Measurements from ENCODE around the gene MROH7.
"Not testable (repeated sequence)": the region's sequence is repeated elsewhere in the genome, so short reads cannot be mapped to it uniquely, and the experiment has no call there.

The MROH7 gene

DNA sequence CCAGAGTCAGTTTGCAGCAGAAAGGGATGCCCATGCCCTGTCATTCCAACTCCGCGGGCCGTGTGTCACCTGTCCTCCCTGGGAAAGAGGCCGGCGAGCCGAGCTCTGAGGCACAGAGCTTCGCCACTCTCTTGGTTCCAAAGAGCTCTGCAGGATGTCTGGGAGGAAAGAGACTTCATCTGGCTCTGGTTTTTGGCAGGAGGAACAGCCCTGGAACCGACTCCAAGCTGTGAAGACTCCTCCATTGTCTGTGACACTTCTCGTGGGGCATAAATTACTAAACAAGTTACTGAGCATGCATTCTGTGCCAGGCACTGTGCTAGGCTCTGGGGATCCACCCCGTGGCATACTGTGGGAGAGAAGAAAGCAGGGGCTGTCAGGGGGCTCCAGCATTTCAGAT lies 14.4 kb upstream of the MROH7 start:
- Histone ChIP-seq H3K9ac (ENCODE audit: low read depth in 1 of 2, low read length in 2 of 2) (no peak overlapping the region), H3K4me1 (ENCODE audit: control insufficient read depth in 2 of 2, insufficient read depth in 2 of 2, low read length in 2 of 2) (peaks cover 2 to 10% of the 10 kb centered on the region in 2 donors), H3K27me3 (ENCODE audit: control insufficient read depth in 2 of 2, insufficient read depth in 2 of 2, low read length in 2 of 2) (no peaks in the 10 kb centered on the region), H3K27ac (ENCODE audit: low read depth in 2 of 2, low read length in 2 of 2) (no peak overlapping the region), H3K4me3 (ENCODE audit: low read length in 2 of 2) (no peak overlapping the region), H3K9me3 (ENCODE audit: control insufficient read depth in 2 of 2, low read length in 2 of 2) (no peaks in the 10 kb centered on the region), H3K36me3 (ENCODE audit: control insufficient read depth in 2 of 2, insufficient read depth in 2 of 2, low read length in 2 of 2) (no peaks in the 10 kb centered on the region)

DNA sequence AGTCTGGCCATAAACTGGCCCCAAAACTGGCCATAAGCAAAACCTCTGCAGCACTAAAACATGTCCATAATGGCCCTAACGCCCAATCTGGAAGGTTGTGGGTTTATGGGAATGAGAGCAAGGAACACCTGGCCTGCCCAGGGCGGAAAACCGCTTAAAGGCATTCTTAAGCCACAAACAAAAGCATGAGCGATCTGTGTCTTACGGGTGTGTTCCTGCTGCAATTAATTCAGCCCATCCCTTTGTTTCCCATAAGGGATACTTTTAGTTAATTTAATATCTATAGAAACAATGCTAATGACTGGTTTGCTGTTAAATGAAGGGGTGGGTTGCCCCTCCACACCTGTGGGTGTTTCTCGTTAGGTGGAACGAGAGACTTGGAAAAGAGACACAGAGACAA lies 5.8 kb upstream of the MROH7 start:
- not testable (repeated sequence) for H3K27me3 ChIP-seq (ENCODE audit: control insufficient read depth in 2 of 2, insufficient read depth in 2 of 2, low read length in 2 of 2); H3K9me3 ChIP-seq (ENCODE audit: control insufficient read depth in 2 of 2, low read length in 2 of 2); H3K36me3 ChIP-seq (ENCODE audit: control insufficient read depth in 2 of 2, insufficient read depth in 2 of 2, low read length in 2 of 2); H3K27ac ChIP-seq (ENCODE audit: low read depth in 2 of 2, low read length in 2 of 2); H3K4me3 ChIP-seq (ENCODE audit: low read length in 2 of 2); H3K9ac ChIP-seq (ENCODE audit: low read depth in 1 of 2, low read length in 2 of 2)
- H3K4me1 ChIP-seq (ENCODE audit: control insufficient read depth in 2 of 2, insufficient read depth in 2 of 2, low read length in 2 of 2) = peaks cover 11 to 14% of the 10 kb centered on the region in 2 donors

DNA sequence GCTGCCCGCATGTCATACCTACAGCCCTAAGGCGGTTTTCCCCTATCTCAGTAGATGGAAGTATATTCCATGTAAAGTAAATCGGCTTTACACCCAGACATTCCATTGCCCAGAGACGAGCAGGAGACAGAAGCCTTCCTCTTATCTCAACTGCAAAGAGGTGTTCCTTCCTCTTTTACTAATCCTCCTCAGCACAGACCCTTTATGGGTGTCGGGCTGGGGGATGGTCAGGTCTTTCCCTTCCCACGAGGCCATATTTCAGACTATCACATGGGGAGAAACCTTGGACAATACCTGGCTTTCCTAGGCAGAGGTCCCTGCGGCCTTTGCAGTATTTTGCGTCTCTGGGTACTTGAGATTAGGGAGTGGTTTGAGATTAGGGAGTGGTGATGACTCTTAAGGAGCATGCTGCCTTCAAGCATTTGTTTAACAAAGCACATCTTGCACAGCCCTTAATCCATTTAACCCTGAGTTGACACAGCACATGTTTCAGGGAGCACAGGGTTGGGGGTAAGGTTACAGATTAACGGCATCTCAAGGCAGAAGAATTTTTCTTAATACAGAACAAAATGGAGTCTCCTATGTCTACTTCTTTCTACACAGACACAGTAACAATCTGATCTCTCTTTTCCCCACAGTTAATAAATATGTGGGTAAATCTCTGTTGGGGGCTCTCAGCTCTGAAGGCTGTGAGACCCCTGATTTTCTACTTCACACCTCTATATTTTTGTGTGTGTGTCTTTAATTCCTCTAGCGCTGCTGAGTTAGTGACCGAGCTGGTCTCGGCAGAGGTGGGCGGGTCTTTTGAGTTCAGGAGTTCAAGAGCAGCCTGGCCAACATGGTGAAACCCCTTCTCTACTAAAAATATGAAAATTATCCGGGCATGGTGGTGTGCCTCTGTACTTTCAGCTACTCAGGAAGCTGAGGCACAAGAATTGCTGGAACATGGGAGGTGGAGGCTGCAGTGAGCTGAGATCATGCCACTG lies 4.8 kb upstream of the MROH7 start:
- not testable (repeated sequence) for H3K9me3 ChIP-seq (ENCODE audit: control insufficient read depth in 2 of 2, low read length in 2 of 2); H3K4me3 ChIP-seq (ENCODE audit: low read length in 2 of 2); H3K9ac ChIP-seq (ENCODE audit: low read depth in 1 of 2, low read length in 2 of 2); H3K27me3 ChIP-seq (ENCODE audit: control insufficient read depth in 2 of 2, insufficient read depth in 2 of 2, low read length in 2 of 2); H3K36me3 ChIP-seq (ENCODE audit: control insufficient read depth in 2 of 2, insufficient read depth in 2 of 2, low read length in 2 of 2); H3K27ac ChIP-seq (ENCODE audit: low read depth in 2 of 2, low read length in 2 of 2)
- peaks cover 17 to 24% of the 10 kb centered on the region in 2 donors for H3K4me1 ChIP-seq (ENCODE audit: control insufficient read depth in 2 of 2, insufficient read depth in 2 of 2, low read length in 2 of 2)

DNA sequence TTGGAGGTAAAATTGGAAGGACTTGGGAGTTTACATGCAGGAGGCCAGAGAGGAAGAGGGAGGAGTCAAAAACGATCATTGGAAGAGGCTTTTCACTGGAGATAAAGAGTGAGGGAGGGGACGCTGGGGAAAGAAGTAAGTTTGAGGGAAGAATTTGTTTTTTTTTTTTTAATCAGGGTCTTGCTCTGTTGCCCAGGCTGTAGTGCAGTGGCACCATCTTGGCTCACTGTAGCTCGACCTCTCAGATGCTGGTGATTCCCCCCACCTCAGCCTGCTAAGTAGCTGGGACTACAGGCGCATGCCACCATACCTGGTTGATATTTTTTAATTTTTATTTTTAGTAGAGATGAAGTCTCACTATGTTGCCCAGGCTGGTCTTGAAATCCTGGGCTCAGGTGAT lies 1.2 kb upstream of the MROH7 start:
- Histone ChIP-seq H3K4me3 (ENCODE audit: low read length in 2 of 2) (peak overlapping the region in 1 of 2 donors; percentile 5), H3K27ac (ENCODE audit: low read depth in 2 of 2, low read length in 2 of 2) (peak overlapping the region; percentile 89 to 91), H3K27me3 (ENCODE audit: control insufficient read depth in 2 of 2, insufficient read depth in 2 of 2, low read length in 2 of 2) (no peaks in the 10 kb centered on the region), H3K9ac (ENCODE audit: low read depth in 1 of 2, low read length in 2 of 2) (peak overlapping the region in 1 of 2 donors; percentile 60), H3K4me1 (ENCODE audit: control insufficient read depth in 2 of 2, insufficient read depth in 2 of 2, low read length in 2 of 2) (peaks cover 18 to 30% of the 10 kb centered on the region in 2 donors), H3K36me3 (ENCODE audit: control insufficient read depth in 2 of 2, insufficient read depth in 2 of 2, low read length in 2 of 2) (no peaks in the 10 kb centered on the region), H3K9me3 (ENCODE audit: control insufficient read depth in 2 of 2, low read length in 2 of 2) (peaks cover 5 to 7% of the 10 kb centered on the region in 2 donors)

DNA sequence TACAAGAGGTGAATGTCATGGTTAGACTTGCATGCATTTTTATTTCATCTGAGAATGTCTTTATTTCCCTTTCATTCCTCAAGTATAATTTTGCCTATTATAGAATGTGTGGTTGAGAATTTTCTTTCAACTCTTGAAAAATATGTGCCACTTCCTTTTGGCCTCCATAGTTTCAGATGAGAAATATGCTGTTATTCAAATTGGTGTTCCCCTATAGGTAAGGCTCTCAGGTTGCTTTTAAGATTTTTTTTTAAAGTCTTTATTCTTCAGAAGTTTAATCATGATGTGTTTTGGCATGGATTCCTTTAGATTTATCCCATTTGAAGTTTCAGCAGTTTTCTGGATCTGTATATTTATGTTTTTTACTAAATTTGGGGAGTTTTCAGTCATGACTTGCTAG lies 2.1 kb downstream of the MROH7 start:
- no peak overlapping the region for H3K4me3 ChIP-seq (ENCODE audit: low read length in 2 of 2)
- H3K4me1 ChIP-seq (ENCODE audit: control insufficient read depth in 2 of 2, insufficient read depth in 2 of 2, low read length in 2 of 2) = peaks cover 20 to 38% of the 10 kb centered on the region in 2 donors
- no peaks in the 10 kb centered on the region for H3K36me3 ChIP-seq (ENCODE audit: control insufficient read depth in 2 of 2, insufficient read depth in 2 of 2, low read length in 2 of 2)
- no peak overlapping the region for H3K9ac ChIP-seq (ENCODE audit: low read depth in 1 of 2, low read length in 2 of 2)
- H3K27ac ChIP-seq (ENCODE audit: low read depth in 2 of 2, low read length in 2 of 2) = no peak overlapping the region
- H3K9me3 ChIP-seq (ENCODE audit: control insufficient read depth in 2 of 2, low read length in 2 of 2) = peaks cover 5 to 7% of the 10 kb centered on the region in 2 donors
- H3K27me3 ChIP-seq (ENCODE audit: control insufficient read depth in 2 of 2, insufficient read depth in 2 of 2, low read length in 2 of 2) = no peaks in the 10 kb centered on the region

DNA sequence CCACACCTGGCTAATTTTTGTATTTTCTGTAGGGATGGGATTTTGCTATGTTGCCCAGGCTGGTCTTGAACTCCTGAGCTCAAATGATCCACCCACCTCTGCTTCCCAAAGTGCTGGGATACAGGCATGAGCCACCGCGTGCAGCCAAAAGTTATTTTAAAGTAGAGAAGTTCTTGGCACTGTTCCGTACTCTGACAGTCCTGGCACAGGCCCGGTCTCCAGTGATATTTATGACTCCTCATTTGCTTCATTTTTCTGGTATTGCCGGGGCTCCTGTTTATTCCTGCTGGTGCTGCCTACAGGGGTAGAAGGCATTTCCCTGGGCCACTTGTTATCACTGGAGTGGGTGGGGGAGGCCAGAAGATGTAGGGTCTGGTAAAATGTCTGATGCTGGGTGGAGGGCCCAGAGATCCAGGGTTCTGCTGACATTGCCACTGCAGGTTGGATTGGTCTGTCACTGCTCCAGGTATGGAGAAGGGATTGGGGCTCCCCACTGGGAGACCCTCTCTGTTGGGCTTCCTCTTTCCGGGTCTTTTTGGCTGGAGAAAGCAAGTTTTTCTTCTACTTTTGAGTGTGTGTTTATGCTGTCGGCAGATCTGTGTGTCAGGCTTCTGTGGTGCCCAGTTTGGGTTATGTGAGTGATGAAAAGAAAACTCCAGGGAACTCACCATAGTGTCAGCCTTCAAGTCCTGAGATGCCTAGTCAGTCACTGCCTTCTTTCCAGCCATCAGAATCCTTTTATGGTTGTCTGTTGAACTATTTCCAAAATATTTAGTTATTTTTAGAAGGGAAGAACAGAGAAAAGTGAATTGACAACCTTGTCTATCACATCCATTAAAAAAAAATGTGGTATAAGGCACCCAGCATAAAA lies 4.5 kb downstream of the MROH7 start:
- no peaks in the 10 kb centered on the region for H3K36me3 ChIP-seq (ENCODE audit: control insufficient read depth in 2 of 2, insufficient read depth in 2 of 2, low read length in 2 of 2)
- no peak overlapping the region for H3K9ac ChIP-seq (ENCODE audit: low read depth in 1 of 2, low read length in 2 of 2)
- no peaks in the 10 kb centered on the region for H3K27me3 ChIP-seq (ENCODE audit: control insufficient read depth in 2 of 2, insufficient read depth in 2 of 2, low read length in 2 of 2)
- peaks cover 26 to 39% of the 10 kb centered on the region in 2 donors for H3K4me1 ChIP-seq (ENCODE audit: control insufficient read depth in 2 of 2, insufficient read depth in 2 of 2, low read length in 2 of 2)
- H3K27ac ChIP-seq (ENCODE audit: low read depth in 2 of 2, low read length in 2 of 2) = no peak overlapping the region
- H3K9me3 ChIP-seq (ENCODE audit: control insufficient read depth in 2 of 2, low read length in 2 of 2) = peaks cover 5 to 7% of the 10 kb centered on the region in 2 donors
- H3K4me3 ChIP-seq (ENCODE audit: low read length in 2 of 2) = no peak overlapping the region

DNA sequence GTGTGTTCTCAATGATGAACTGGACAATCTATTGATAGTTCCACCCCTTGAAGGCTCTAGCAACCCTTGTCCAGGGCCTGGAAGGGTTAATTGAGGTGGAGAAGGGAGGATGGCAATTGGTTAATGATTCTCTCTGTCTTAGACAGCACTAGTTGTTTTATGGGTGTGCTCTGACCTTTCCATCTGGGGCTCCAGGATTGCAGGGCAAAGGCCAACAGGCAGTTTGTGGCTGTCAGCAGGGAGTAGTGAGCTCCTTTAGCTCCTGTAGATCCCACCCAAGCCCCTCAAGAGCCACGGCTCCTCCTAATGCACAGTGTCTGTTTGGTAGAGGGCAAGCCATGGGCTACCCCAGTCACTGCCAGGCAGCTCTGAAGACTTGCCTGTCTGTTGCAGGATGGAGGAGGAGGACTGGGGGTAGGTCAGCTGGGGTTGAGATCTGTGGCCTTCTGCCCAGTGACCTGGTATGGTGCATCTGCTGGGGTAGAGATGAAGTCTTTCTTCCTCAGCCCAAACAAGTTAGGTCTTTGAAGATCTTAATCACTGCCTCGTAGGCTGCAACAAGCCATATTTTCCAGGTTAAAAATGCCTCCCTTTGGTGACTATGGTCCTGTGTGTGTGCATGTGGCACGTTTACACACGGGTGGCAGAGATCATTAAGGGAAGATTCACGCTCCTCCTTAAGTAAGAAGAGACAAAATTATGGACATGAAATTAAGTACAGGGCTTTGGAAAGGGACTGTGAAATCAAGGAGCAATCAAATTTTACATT lies 7.7 kb downstream of the MROH7 start:
- Histone ChIP-seq H3K9ac (ENCODE audit: low read depth in 1 of 2, low read length in 2 of 2) (peak overlapping the region in 1 of 2 donors; percentile 20), H3K27ac (ENCODE audit: low read depth in 2 of 2, low read length in 2 of 2) (peak overlapping the region; percentile 80 to 85), H3K36me3 (ENCODE audit: control insufficient read depth in 2 of 2, insufficient read depth in 2 of 2, low read length in 2 of 2) (no peaks in the 10 kb centered on the region), H3K9me3 (ENCODE audit: control insufficient read depth in 2 of 2, low read length in 2 of 2) (no peaks in the 10 kb centered on the region), H3K4me3 (ENCODE audit: low read length in 2 of 2) (peak overlapping the region; percentile 19 to 46), H3K4me1 (ENCODE audit: control insufficient read depth in 2 of 2, insufficient read depth in 2 of 2, low read length in 2 of 2) (peaks cover 30 to 37% of the 10 kb centered on the region in 2 donors), H3K27me3 (ENCODE audit: control insufficient read depth in 2 of 2, insufficient read depth in 2 of 2, low read length in 2 of 2) (no peaks in the 10 kb centered on the region)

DNA sequence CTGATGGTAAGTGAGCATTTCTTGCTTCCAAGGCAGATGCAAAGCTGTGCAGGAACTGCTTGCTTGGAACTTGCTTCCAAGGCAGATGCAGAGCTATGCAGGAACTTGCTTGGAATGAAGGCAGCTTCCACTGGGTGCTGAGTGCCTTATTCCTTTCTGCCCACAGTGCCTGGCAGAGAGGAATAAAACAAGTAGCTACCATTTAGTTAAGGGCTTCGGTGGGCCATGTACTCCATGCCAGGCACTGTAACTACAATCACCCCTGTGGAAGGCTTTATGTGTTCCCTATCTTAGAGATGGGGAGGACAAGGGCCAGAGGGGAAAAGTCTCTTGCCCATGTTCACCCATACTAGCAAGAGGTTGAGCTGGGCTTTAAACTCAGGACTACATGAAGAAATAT lies 8.3 kb downstream of the MROH7 start:
- H3K9me3 ChIP-seq (ENCODE audit: control insufficient read depth in 2 of 2, low read length in 2 of 2) = no peaks in the 10 kb centered on the region
- H3K36me3 ChIP-seq (ENCODE audit: control insufficient read depth in 2 of 2, insufficient read depth in 2 of 2, low read length in 2 of 2) = no peaks in the 10 kb centered on the region
- no peak overlapping the region for H3K9ac ChIP-seq (ENCODE audit: low read depth in 1 of 2, low read length in 2 of 2)
- no peaks in the 10 kb centered on the region for H3K27me3 ChIP-seq (ENCODE audit: control insufficient read depth in 2 of 2, insufficient read depth in 2 of 2, low read length in 2 of 2)
- peak overlapping the region; percentile 80 to 85 for H3K27ac ChIP-seq (ENCODE audit: low read depth in 2 of 2, low read length in 2 of 2)
- peaks cover 30 to 37% of the 10 kb centered on the region in 2 donors for H3K4me1 ChIP-seq (ENCODE audit: control insufficient read depth in 2 of 2, insufficient read depth in 2 of 2, low read length in 2 of 2)
- H3K4me3 ChIP-seq (ENCODE audit: low read length in 2 of 2) = peak overlapping the region in 1 of 2 donors; percentile 46

DNA sequence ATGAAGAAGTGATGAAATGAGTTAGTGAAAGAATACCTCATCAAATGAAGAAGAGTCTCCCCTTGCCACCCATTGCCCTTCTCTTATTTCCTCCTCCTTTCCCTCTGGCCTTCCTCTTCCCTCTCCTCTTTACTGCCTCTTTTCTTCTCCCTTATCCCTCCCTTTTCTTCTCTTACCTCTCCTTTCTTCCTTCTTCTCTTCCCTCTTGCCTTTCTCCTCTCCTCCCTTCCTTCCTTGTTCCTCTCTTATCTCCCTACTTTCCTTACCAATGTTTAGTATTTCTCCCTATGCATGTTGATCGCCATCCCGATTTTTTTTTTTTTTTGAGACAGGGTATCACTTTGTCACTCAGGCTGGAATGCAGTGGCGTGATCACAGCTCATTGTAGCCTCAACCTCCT lies 8.8 kb downstream of the MROH7 start:
- H3K27me3 ChIP-seq (ENCODE audit: control insufficient read depth in 2 of 2, insufficient read depth in 2 of 2, low read length in 2 of 2) = no peaks in the 10 kb centered on the region
- H3K9ac ChIP-seq (ENCODE audit: low read depth in 1 of 2, low read length in 2 of 2) = no peak overlapping the region
- H3K4me3 ChIP-seq (ENCODE audit: low read length in 2 of 2) = no peak overlapping the region
- H3K9me3 ChIP-seq (ENCODE audit: control insufficient read depth in 2 of 2, low read length in 2 of 2) = no peaks in the 10 kb centered on the region
- peaks cover 30 to 37% of the 10 kb centered on the region in 2 donors for H3K4me1 ChIP-seq (ENCODE audit: control insufficient read depth in 2 of 2, insufficient read depth in 2 of 2, low read length in 2 of 2)
- H3K36me3 ChIP-seq (ENCODE audit: control insufficient read depth in 2 of 2, insufficient read depth in 2 of 2, low read length in 2 of 2) = no peaks in the 10 kb centered on the region
- peak overlapping the region; percentile 80 to 85 for H3K27ac ChIP-seq (ENCODE audit: low read depth in 2 of 2, low read length in 2 of 2)
